ENCODE results near the gene NDRG2. TPM values are rescaled to one million over a fixed set of nuclear protein-coding genes. Genes with fewer than 3 reads are reported as not detected.

NDRG2 gene
- total RNA-seq, 1 experiment from 2014 or later, result 18.9 TPM

GRCh38 chr14:20989471-20989786 is 35.4 kb downstream of the NDRG2 start:
- peaks cover 32% of the 10 kb centered on the region for H3K79me2 ChIP-seq (ENCODE audit: insufficient read depth, low read length)
- no peaks in the 10 kb centered on the region for H3K9me3 ChIP-seq (ENCODE audit: control insufficient read depth in 1 of 2, insufficient read depth in 1 of 2, low read depth in 1 of 2, low read length in 2 of 2)
- H2AFZ ChIP-seq (ENCODE audit: low read depth, low read length, poor library complexity, severe bottlenecking), result no peak overlapping the region
- ChIA-PET CTCF (interaction anchor here (0.6 to 1.6 kb wide), 3 partner anchors 14 to 25 kb away, joined by 3 to 6 read pairs (median 5); no protein-coding TSS in a partner anchor), POLR2A (interaction anchor here (1.2 kb wide), 1 partner anchor 17 kb away, joined by 3 read pairs; no protein-coding TSS in a partner anchor), RAD21 (ENCODE audit: low non-redundant PET in 1 of 2, low total read pairs in 2 of 2, uncharacterized antibody in 2 of 2, unreplicated experiment in 2 of 2) (no interaction called here)
- no peaks in the 10 kb centered on the region for H4K20me1 ChIP-seq (ENCODE audit: insufficient read depth)
- peak; percentile 53 for TF ChIP-seq POLR2AphosphoS5 (IDR thresholded peaks at IDR 0.05; ENCODE audit: low read depth, low read length)
- TF ChIP-seq RAD21 (IDR thresholded peaks at IDR 0.05; ENCODE audit: low read depth), result no peak
- peaks cover 21 to 23% of the 10 kb centered on the region in 2 experiments; a peak in 3 of 4 replicates for H3K36me3 ChIP-seq (ENCODE audit: control insufficient read depth in 1 of 2, insufficient read depth in 2 of 2, low read length in 2 of 2)
- H3K27ac ChIP-seq (ENCODE audit: low read depth, low read length), result peak overlapping the region; percentile 85
- H3K9ac ChIP-seq (ENCODE audit: low read length), result peak overlapping the region; percentile 36; the same call in 1 of the 2 replicates
- peaks cover 15 to 32% of the 10 kb centered on the region in 2 experiments for H3K4me1 ChIP-seq (ENCODE audit: control insufficient read depth in 1 of 2, insufficient read depth in 2 of 2, low read length in 2 of 2)
- peak overlapping the region; percentile 80 for H3K4me2 ChIP-seq (ENCODE audit: low read length)
- no peaks in the 10 kb centered on the region for H3K9me2 ChIP-seq (ENCODE audit: insufficient read depth)
- BruUV-seq (replicated peaks), result no TSS peak
- H3K4me3 ChIP-seq (replicated peaks in 1 of 2; ENCODE audit: low read depth in 1 of 2, low read length in 2 of 2), result peak overlapping the region; percentile 43 to 69
- intact Hi-C loops (cut with micrococcal nuclease), result loop anchor here (5.0 kb wide), 1 partner anchor 307 kb away; the partner anchor contains the start of gene RNASE4
- H3K27me3 ChIP-seq (ENCODE audit: insufficient read depth, low read length), result no peaks in the 10 kb centered on the region
- ATAC-seq (no peak), DNase-seq (ENCODE audit: low read depth, low spot score) (no peak)

GRCh38 chr14:20988717-20989470 is 36.0 kb downstream of the NDRG2 start:
- Histone ChIP-seq H3K27me3 (ENCODE audit: insufficient read depth, low read length) (no peaks in the 10 kb centered on the region), H2AFZ (ENCODE audit: low read depth, low read length, poor library complexity, severe bottlenecking) (no peak overlapping the region), H3K9me2 (ENCODE audit: insufficient read depth) (no peaks in the 10 kb centered on the region), H3K4me2 (ENCODE audit: low read length) (peak overlapping the region; percentile 80), H3K27ac (ENCODE audit: low read depth, low read length) (peak overlapping the region; percentile 75), H3K9ac (ENCODE audit: low read length) (peak overlapping the region; percentile 36; the same call in 1 of the 2 replicates), H3K4me1 (ENCODE audit: control insufficient read depth in 1 of 2, insufficient read depth in 2 of 2, low read length in 2 of 2) (peaks cover 15 to 32% of the 10 kb centered on the region in 2 experiments), H3K79me2 (ENCODE audit: insufficient read depth, low read length) (peaks cover 32% of the 10 kb centered on the region), H3K36me3 (ENCODE audit: control insufficient read depth in 1 of 2, insufficient read depth in 2 of 2, low read length in 2 of 2) (peaks cover 17 to 18% of the 10 kb centered on the region in 2 experiments; a peak in 3 of 4 replicates), H3K9me3 (ENCODE audit: control insufficient read depth in 1 of 2, insufficient read depth in 1 of 2, low read depth in 1 of 2, low read length in 2 of 2) (no peaks in the 10 kb centered on the region), H3K4me3 (replicated peaks in 1 of 2; ENCODE audit: low read depth in 1 of 2, low read length in 2 of 2) (peak overlapping the region; percentile 43 to 69), H4K20me1 (ENCODE audit: insufficient read depth) (no peaks in the 10 kb centered on the region)
- CTCF ChIA-PET, result interaction anchor here (0.6 to 1.6 kb wide), 3 partner anchors 14 to 26 kb away, joined by 3 to 6 read pairs (median 5); no protein-coding TSS in a partner anchor
- TSS peak; percentile 94 for BruUV-seq (replicated peaks)
- ATAC-seq, result no peak
- POLR2A ChIA-PET, result interaction anchor here (1.2 kb wide), 1 partner anchor 17 kb away, joined by 3 read pairs; no protein-coding TSS in a partner anchor
- TF ChIP-seq YY1 (IDR thresholded peaks at IDR 0.05; ENCODE audit: extremely low read depth, insufficient replicate concordance, low read depth, low read length), result no peak
- intact Hi-C loops (cut with micrococcal nuclease), result loop anchor here (5.0 kb wide), 1 partner anchor 307 kb away; the partner anchor contains the start of gene RNASE4
- RAD21 ChIA-PET (ENCODE audit: low non-redundant PET in 1 of 2, low total read pairs in 2 of 2, uncharacterized antibody in 2 of 2, unreplicated experiment in 2 of 2), result no interaction called here
- no peak for DNase-seq (ENCODE audit: low read depth, low spot score)

Measured in HCT116 (cell line).